GM21717 (cell line): Measurements from ENCODE around the gene KRTAP21-3.

Experiments
- ATAC-seq: cut with Tn5 transposase; IDR thresholded peaks from one replicate; pipeline ENCODE4 v1.9.1; 2021; ENCODE audit warnings: mild to moderate bottlenecking, moderate library complexity; ENCODE audit not compliant: unreplicated experiment

The KRTAP21-3 gene

GRCh38 chr21:30668776-30669175 lies 49.8 kb downstream of the KRTAP21-3 start:
- no peak for ATAC-seq
